SK-N-SH (cell line): ENCODE results near the gene MRPS23. TPM values are rescaled to one million over a fixed set of nuclear protein-coding genes. Genes with fewer than 3 reads are reported as not detected.

ENCODE experiments used
- CTCF ChIA-PET: fragments of 300-600, 350-600 bp; formaldehyde crosslinking; extraction: SDS; loops from one replicate; lab custom pipeline; 2021; lab: Yijun Ruan, JAX
- POLR2A ChIA-PET: fragments of 350-600 bp; sonication (Branson Sonifier 250); formaldehyde crosslinking; extraction: SDS; loops from one replicate; lab custom pipeline; 2020; ENCODE audit warnings: antibody characterized with exemption, inconsistent platforms; lab: Yijun Ruan, JAX
- DNase-seq: peaks from one replicate; pipeline ENCODE4 v3.0.0; 2012
- H2AFZ ChIP-seq: fragments of 200-600 bp; sonication (generic); 2 replicates; pipeline ENCODE4 v1.8.1; 2016; ENCODE audit warnings: antibody characterized with exemption, mild to moderate bottlenecking, low read depth
- H3F3A ChIP-seq: fragments of 200-600 bp; sonication (generic); replicated peaks from 2 replicates; pipeline ENCODE3; 2016; ENCODE audit warnings: antibody characterized with exemption, mild to moderate bottlenecking; ENCODE audit not compliant: insufficient read depth
- H3K27ac ChIP-seq, 2 experiments: fragments of 200-500 bp in 1 of 2; fragments of 200-600 bp in 1 of 2; sonication (Bioruptor generic) in 1 of 2; sonication (generic), shearing (Covaris generic) in 1 of 2; 2 replicates each; pipeline versions ENCODE4 v1.5.1 to v1.6.1; 2014 to 2016; ENCODE audit warnings: low read depth in 2 of 2, inconsistent platforms in 1 of 2, low read length in 1 of 2, mild to moderate bottlenecking in 1 of 2, mixed read lengths in 1 of 2
- H3K27me3 ChIP-seq: fragments of 200-600 bp; sonication (generic), shearing (Covaris generic); 2 replicates; pipeline ENCODE4 v1.6.1; 2016; ENCODE audit warnings: mixed run types; ENCODE audit not compliant: insufficient read depth
- H3K36me3 ChIP-seq, 2 experiments: fragments of 200-500 bp in 1 of 2; fragments of 200-600 bp in 1 of 2; sonication (Bioruptor generic) in 1 of 2; sonication (generic) in 1 of 2; replicated peaks in 1 of 2; 2 replicates each; pipeline versions ENCODE3 to v1.5.1; 2014 to 2016; ENCODE audit warnings: low read length in 1 of 2, mild to moderate bottlenecking in 1 of 2; ENCODE audit not compliant: insufficient read depth in 2 of 2, control insufficient read depth in 1 of 2
- H3K4me1 ChIP-seq, 2 experiments: fragments of 200-500 bp in 1 of 2; fragments of 200-600 bp in 1 of 2; sonication (Bioruptor generic) in 1 of 2; sonication (generic), shearing (Covaris generic) in 1 of 2; 2 replicates each; pipeline versions ENCODE4 v1.5.1 to v1.6.1; 2014 to 2016; ENCODE audit warnings: low read depth in 1 of 2, low read length in 1 of 2, mixed run types in 1 of 2; ENCODE audit not compliant: insufficient read depth in 2 of 2, control insufficient read depth in 1 of 2
- H3K4me2 ChIP-seq: fragments of 200-600 bp; sonication (generic), shearing (Covaris generic); 2 replicates; pipeline ENCODE4 v1.6.1; 2017; ENCODE audit warnings: mixed run types
- H3K4me3 ChIP-seq, 2 experiments: fragments of 200-500 bp in 1 of 2; fragments of 200-600 bp in 1 of 2; sonication (Bioruptor generic) in 1 of 2; sonication (generic), shearing (Covaris generic) in 1 of 2; 2 replicates each; pipeline versions ENCODE4 v1.5.1 to v1.8.1; 2014 to 2016; ENCODE audit warnings: low read depth in 2 of 2, inconsistent platforms in 1 of 2, low read length in 1 of 2, mild to moderate bottlenecking in 1 of 2, mixed read lengths in 1 of 2, moderate library complexity in 1 of 2
- H3K79me2 ChIP-seq: fragments of 200-600 bp; sonication (generic); 2 replicates; pipeline ENCODE4 v1.8.1; 2017; ENCODE audit warnings: mild to moderate bottlenecking; ENCODE audit not compliant: insufficient read depth
- H3K9ac ChIP-seq: fragments of 200-600 bp; sonication (generic); 2 replicates; pipeline ENCODE4 v1.6.1; 2017; ENCODE audit warnings: mixed run types
- H3K9me2 ChIP-seq: fragments of 200-600 bp; sonication (generic); 2 replicates; pipeline ENCODE4 v1.6.1; 2017; ENCODE audit warnings: mixed run types
- H3K9me3 ChIP-seq: fragments of 200-600 bp; sonication (generic); 2 replicates; pipeline ENCODE4 v1.6.1; 2017; ENCODE audit warnings: mixed run types, mild to moderate bottlenecking, moderate library complexity
- H4K20me1 ChIP-seq: fragments of 200-600 bp; sonication (generic); 2 replicates; pipeline ENCODE4 v1.6.1; 2017; ENCODE audit warnings: mild to moderate bottlenecking, mixed run types; ENCODE audit not compliant: insufficient read depth
- CHD2 ChIP-seq: fragments of 150-350 bp; IDR thresholded peaks from 2 replicates; pipeline ENCODE4 v1.6.1; 2018; ENCODE audit warnings: low read length; ENCODE audit not compliant: partially characterized antibody
- EP300 ChIP-seq, 2 experiments: IDR thresholded peaks; 2 replicates each; pipeline versions ENCODE4 v1.4.0 to v1.6.1; 2012; ENCODE audit warnings: borderline replicate concordance in 1 of 2, low read depth in 1 of 2, low read length in 1 of 2
- GATA2 ChIP-seq: sonication (generic); formaldehyde crosslinking; IDR thresholded peaks from 2 replicates; pipeline ENCODE4 v1.5.0; 2020; ENCODE audit warnings: mild to moderate bottlenecking, missing genetic modification reagents
- JUND ChIP-seq: IDR thresholded peaks from 2 replicates; pipeline ENCODE4 v1.4.0; 2012
- MXI1 ChIP-seq: IDR thresholded peaks from 2 replicates; pipeline ENCODE4 v1.6.1; 2012; ENCODE audit warnings: mild to moderate bottlenecking, low read depth, low read length, improper control_type of control experiment
- RAD21 ChIP-seq: IDR thresholded peaks from 2 replicates; pipeline ENCODE4 v1.6.1; 2012; ENCODE audit warnings: mild to moderate bottlenecking, low read length
- RFX5 ChIP-seq: IDR thresholded peaks from 2 replicates; pipeline ENCODE4 v1.6.1; 2012; ENCODE audit warnings: mild to moderate bottlenecking, improper control_type of control experiment, low read length
- SMC3 ChIP-seq: IDR thresholded peaks from 2 replicates; pipeline ENCODE4 v1.6.1; 2012; ENCODE audit warnings: low read depth, low read length, improper control_type of control experiment
- TCF12 ChIP-seq: IDR thresholded peaks from 2 replicates; pipeline ENCODE4 v1.4.0; 2012
- YY1 ChIP-seq: IDR thresholded peaks from 2 replicates; pipeline ENCODE4 v1.4.0; 2012; ENCODE audit warnings: low read depth, mild to moderate bottlenecking
- WGBS: methylation state at CpG from one replicate; pipeline ENCODE4 v1.1.6; 2017; ENCODE audit warnings: low lambda C conversion rate; 5-methylcytosine and 5-hydroxymethylcytosine counted together
- polyA plus RNA-seq, 3 experiments: library from polyadenylated mRNA; depleted of rRNA; stranded (reverse); fragments of >200 nt; gene quantifications; 2 replicates each; pipeline ENCODE4 v1.2.3, GENCODE V29; 2012
- TF ChIP-seq, protein P1 (sequence below): IDR thresholded peaks from 2 replicates; pipeline ENCODE4 v1.4.0; 2012; ENCODE audit warnings: low read depth
- TF ChIP-seq, protein P2 (sequence below): fragments of 200-600 bp; sonication (generic); IDR thresholded peaks from 2 replicates; pipeline ENCODE4 v1.6.1; 2017; ENCODE audit warnings: antibody characterized with exemption, mild to moderate bottlenecking, moderate library complexity
- TF ChIP-seq, protein P3 (sequence below): fragments of 150-350 bp; IDR thresholded peaks from 2 replicates; pipeline ENCODE4 v1.6.1; 2017; ENCODE audit warnings: antibody characterized with exemption, low read length, low read depth, borderline replicate concordance
- TF ChIP-seq, protein P4 (sequence below): IDR thresholded peaks from 2 replicates; pipeline ENCODE4; 2012
- TF ChIP-seq, protein P5 (sequence below): IDR thresholded peaks from 2 replicates; pipeline ENCODE4 v1.4.0; 2012; ENCODE audit warnings: low read depth, borderline replicate concordance
- TF ChIP-seq, protein P6 (sequence below): fragments of 150-350 bp; IDR thresholded peaks from 2 replicates; pipeline ENCODE4 v1.6.1; 2016; ENCODE audit warnings: mild to moderate bottlenecking, low read depth, low read length

The MRPS23 gene
- polyA plus RNA-seq, 1 of the 3 experiments (the other 2 are of a cell fraction): 105 TPM

DNA sequence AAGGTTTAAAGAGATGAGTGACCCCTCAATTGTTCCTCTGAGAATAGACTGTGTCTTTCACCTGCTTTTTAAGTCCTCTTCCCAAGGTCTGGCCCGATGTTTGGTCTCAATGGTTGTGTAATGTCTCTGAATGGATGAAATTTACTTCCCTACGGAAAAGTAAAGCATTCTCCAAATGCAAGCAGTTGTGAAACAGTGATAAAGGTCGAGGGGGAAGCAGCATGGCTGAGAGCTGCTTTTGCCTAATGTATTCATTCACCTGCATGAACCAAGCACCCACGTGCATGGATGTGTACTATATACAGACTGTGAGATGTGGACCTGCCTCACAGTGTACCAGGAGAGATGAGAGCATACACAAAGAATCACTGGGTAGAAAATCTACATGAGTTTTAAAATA, 11.4 kb downstream of the MRPS23 start (continued):
- TF ChIP-seq, protein P1, sequence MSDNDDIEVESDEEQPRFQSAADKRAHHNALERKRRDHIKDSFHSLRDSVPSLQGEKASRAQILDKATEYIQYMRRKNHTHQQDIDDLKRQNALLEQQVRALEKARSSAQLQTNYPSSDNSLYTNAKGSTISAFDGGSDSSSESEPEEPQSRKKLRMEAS: no peak
- TF ChIP-seq, protein P2, sequence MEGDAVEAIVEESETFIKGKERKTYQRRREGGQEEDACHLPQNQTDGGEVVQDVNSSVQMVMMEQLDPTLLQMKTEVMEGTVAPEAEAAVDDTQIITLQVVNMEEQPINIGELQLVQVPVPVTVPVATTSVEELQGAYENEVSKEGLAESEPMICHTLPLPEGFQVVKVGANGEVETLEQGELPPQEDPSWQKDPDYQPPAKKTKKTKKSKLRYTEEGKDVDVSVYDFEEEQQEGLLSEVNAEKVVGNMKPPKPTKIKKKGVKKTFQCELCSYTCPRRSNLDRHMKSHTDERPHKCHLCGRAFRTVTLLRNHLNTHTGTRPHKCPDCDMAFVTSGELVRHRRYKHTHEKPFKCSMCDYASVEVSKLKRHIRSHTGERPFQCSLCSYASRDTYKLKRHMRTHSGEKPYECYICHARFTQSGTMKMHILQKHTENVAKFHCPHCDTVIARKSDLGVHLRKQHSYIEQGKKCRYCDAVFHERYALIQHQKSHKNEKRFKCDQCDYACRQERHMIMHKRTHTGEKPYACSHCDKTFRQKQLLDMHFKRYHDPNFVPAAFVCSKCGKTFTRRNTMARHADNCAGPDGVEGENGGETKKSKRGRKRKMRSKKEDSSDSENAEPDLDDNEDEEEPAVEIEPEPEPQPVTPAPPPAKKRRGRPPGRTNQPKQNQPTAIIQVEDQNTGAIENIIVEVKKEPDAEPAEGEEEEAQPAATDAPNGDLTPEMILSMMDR: no peak
- TF ChIP-seq EP300 (IDR thresholded peaks at IDR 0.05; ENCODE audit: borderline replicate concordance in 1 of 2, low read depth in 1 of 2, low read length in 1 of 2) (no peak), GATA2 (no peak)

DNA sequence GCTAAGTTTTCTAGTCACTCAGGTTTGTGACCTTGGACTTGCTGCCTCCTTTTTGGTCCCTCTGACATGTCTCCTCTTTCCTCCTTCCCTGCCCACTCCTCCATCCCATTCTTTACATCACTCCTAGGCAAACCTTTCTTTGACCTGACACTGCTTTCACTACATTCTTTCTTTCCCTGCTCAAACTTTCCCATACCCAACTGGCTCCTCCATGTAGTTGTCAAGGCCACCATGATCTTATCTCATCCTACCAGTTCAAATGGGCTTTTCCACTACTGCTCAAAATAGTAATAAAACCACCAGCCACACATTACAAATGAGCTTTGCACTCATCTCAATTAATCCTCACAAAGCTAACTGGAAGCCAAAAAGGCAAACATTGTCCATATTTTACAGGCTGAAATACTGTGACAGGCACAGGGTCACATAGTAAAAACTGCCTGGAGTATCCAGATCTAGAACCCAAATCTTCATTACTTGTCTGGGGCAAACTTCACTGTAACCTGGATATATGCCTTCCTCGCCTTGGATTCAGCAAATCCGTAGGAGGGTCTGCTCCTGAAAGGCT, 14.4 kb downstream of the MRPS23 start:
- Histone ChIP-seq H3K9ac (no peak overlapping the region), H3K4me1 (peaks cover 0 to 10% of the 10 kb centered on the region in 2 experiments; a peak in 1 of 4 replicates), H3K9me2 (no peaks in the 10 kb centered on the region), H3K4me2 (no peak overlapping the region), H3F3A (peaks cover 18% of the 10 kb centered on the region), H3K36me3 (peaks cover 26 to 29% of the 10 kb centered on the region in 2 experiments), H3K27me3 (no peaks in the 10 kb centered on the region), H4K20me1 (no peaks in the 10 kb centered on the region), H3K79me2 (no peaks in the 10 kb centered on the region), H3K9me3 (no peaks in the 10 kb centered on the region), H3K4me3 (no peak overlapping the region), H3K27ac (no peak overlapping the region), H2AFZ (no peak overlapping the region)
- TF ChIP-seq RFX5: no peak
- TF ChIP-seq EP300 (IDR thresholded peaks at IDR 0.05; ENCODE audit: borderline replicate concordance in 1 of 2, low read depth in 1 of 2, low read length in 1 of 2): no peak
- TF ChIP-seq GATA2: no peak
- TF ChIP-seq TCF12: no peak
- no peak for TF ChIP-seq YY1
- TF ChIP-seq, protein P3, sequence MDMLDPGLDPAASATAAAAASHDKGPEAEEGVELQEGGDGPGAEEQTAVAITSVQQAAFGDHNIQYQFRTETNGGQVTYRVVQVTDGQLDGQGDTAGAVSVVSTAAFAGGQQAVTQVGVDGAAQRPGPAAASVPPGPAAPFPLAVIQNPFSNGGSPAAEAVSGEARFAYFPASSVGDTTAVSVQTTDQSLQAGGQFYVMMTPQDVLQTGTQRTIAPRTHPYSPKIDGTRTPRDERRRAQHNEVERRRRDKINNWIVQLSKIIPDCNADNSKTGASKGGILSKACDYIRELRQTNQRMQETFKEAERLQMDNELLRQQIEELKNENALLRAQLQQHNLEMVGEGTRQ: no peak
- WGBS: 95% methylated on average over 2 of the region's 2 CpGs
- ChIA-PET CTCF (interaction anchor here (0.6 to 6.1 kb wide), 14 partner anchors 13 to 786 kb away, joined by 3 to 187 read pairs (median 13); partner anchors contain the start of gene MRPS23), POLR2A (interaction anchor here (0.7 kb wide), 1 partner anchor 164 kb away, joined by 3 read pairs; no protein-coding TSS in a partner anchor)
- DNase-seq: no peak

DNA sequence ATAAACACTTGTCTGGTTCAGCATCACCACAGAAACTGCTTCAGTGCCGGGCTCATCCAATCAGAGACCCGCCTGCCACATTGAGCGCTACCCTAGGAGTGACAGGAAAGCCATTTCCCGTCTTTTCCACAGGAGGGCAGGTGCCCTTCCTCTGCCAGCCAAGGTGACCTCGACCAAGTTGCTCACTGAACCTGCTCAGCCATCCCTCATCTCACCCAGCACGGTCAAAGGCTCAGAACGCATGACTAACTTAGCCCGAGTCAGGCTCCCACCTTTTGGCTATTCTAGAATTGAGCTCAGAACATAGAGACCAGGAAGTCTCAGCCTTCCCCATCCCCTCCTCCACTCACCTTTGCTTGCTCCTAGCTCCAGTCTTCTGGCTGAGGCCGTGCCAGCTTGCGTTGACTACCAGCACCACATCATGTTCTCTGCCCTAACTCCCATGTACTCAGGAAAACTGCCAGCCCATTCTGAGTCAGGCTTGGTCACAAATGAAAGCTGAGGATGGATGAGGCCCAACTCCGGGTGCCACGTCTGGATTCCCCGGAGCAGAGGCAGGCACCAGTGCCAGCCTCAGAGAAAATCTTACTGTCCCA, 15.6 kb downstream of the MRPS23 start:
- H3K4me3 ChIP-seq: no peak overlapping the region
- H3K79me2 ChIP-seq: no peaks in the 10 kb centered on the region
- no peaks in the 10 kb centered on the region for H3K27me3 ChIP-seq
- no peaks in the 10 kb centered on the region for H4K20me1 ChIP-seq
- H3K36me3 ChIP-seq: peaks cover 17 to 18% of the 10 kb centered on the region in 2 experiments
- H3K9ac ChIP-seq: no peak overlapping the region
- DNase-seq: peak; percentile 45
- no peak overlapping the region for H2AFZ ChIP-seq
- ChIA-PET POLR2A (interaction anchor here (1.5 kb wide), 1 partner anchor 52 kb away, joined by 13 read pairs; no protein-coding TSS in a partner anchor), CTCF (interaction anchor here (0.6 to 6.1 kb wide), 98 partner anchors 9 to 974 kb away, joined by 3 to 187 read pairs (median 6); partner anchors contain the start of genes AKAP1 and MRPS23)
- no peaks in the 10 kb centered on the region for H3K9me2 ChIP-seq
- peaks cover 18% of the 10 kb centered on the region for H3F3A ChIP-seq
- no peaks in the 10 kb centered on the region for H3K9me3 ChIP-seq
- H3K4me1 ChIP-seq: peaks cover 0 to 10% of the 10 kb centered on the region in 2 experiments; a peak in 1 of 4 replicates
- H3K4me2 ChIP-seq: 0 out of 2 replicates have a peak overlapping the region, but pooled peaks have one; percentile 1
- WGBS: 72% methylated on average over 13 of the region's 13 CpGs
- TF ChIP-seq JUND: no peak
- TF ChIP-seq, protein P4, sequence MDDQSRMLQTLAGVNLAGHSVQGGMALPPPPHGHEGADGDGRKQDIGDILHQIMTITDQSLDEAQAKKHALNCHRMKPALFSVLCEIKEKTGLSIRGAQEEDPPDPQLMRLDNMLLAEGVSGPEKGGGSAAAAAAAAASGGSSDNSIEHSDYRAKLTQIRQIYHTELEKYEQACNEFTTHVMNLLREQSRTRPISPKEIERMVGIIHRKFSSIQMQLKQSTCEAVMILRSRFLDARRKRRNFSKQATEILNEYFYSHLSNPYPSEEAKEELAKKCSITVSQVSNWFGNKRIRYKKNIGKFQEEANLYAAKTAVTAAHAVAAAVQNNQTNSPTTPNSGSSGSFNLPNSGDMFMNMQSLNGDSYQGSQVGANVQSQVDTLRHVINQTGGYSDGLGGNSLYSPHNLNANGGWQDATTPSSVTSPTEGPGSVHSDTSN: peak; percentile 49; the same call in 1 of the 2 replicates
- no peak for TF ChIP-seq YY1
- TF ChIP-seq, protein P5, sequence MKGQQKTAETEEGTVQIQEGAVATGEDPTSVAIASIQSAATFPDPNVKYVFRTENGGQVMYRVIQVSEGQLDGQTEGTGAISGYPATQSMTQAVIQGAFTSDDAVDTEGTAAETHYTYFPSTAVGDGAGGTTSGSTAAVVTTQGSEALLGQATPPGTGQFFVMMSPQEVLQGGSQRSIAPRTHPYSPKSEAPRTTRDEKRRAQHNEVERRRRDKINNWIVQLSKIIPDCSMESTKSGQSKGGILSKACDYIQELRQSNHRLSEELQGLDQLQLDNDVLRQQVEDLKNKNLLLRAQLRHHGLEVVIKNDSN: no peak
- peak; percentile 20 for TF ChIP-seq RAD21
- TF ChIP-seq SMC3: peak; percentile 14; the same call in 1 of the 2 replicates
- no peak for TF ChIP-seq MXI1
- TF ChIP-seq CHD2: no peak
- TF ChIP-seq, protein P6, sequence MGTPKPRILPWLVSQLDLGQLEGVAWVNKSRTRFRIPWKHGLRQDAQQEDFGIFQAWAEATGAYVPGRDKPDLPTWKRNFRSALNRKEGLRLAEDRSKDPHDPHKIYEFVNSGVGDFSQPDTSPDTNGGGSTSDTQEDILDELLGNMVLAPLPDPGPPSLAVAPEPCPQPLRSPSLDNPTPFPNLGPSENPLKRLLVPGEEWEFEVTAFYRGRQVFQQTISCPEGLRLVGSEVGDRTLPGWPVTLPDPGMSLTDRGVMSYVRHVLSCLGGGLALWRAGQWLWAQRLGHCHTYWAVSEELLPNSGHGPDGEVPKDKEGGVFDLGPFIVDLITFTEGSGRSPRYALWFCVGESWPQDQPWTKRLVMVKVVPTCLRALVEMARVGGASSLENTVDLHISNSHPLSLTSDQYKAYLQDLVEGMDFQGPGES: no peak
- H3K27ac ChIP-seq: peak overlapping the region in 1 of 2 experiments; percentile 4; a peak in 2 of 4 replicates
